GM19043 (cell line): ENCODE results near the gene TMEM186.
"Not testable (repeated sequence)": the region's sequence is repeated elsewhere in the genome, so short reads cannot be mapped to it uniquely, and the experiment has no call there.

Experiments
- ATAC-seq: cut with Tn5 transposase; IDR thresholded peaks from one replicate; pipeline ENCODE4 v1.9.1; 2021; ENCODE audit warnings: low read depth; ENCODE audit not compliant: unreplicated experiment

TMEM186 gene

GRCh38 chr16:8812162-8812843 is 14.9 kb upstream of the TMEM186 start:
- ATAC-seq: no peak

GRCh38 chr16:8808613-8809353 is 11.3 kb upstream of the TMEM186 start:
- ATAC-seq: no peak

GRCh38 chr16:8808009-8808408 is 10.6 kb upstream of the TMEM186 start:
- ATAC-seq: no peak

GRCh38 chr16:8807189-8807588 is 9.8 kb upstream of the TMEM186 start:
- no peak for ATAC-seq

GRCh38 chr16:8806272-8806983 is 9.0 kb upstream of the TMEM186 start:
- no peak for ATAC-seq

GRCh38 chr16:8804313-8804712 is 6.9 kb upstream of the TMEM186 start:
- ATAC-seq: no peak

- ATAC-seq: not testable (repeated sequence)
Measured at GRCh38 chr16:8803733-8804132, 6.3 kb upstream of the TMEM186 start.

GRCh38 chr16:8801701-8802100 is 4.3 kb upstream of the TMEM186 start:
- ATAC-seq: no peak

- ATAC-seq: no peak
Measured at GRCh38 chr16:8798535-8799157, 1.2 kb upstream of the TMEM186 start.

- ATAC-seq: no peak
Measured at GRCh38 chr16:8798174-8798527, 712 bp upstream of the TMEM186 start.

GRCh38 chr16:8796469-8797363 is 723 bp downstream of the TMEM186 start:
- ATAC-seq: no peak

GRCh38 chr16:8795818-8796217 is 1.6 kb downstream of the TMEM186 start:
- no peak for ATAC-seq

GRCh38 chr16:8795091-8795490 is 2.3 kb downstream of the TMEM186 start:
- ATAC-seq: no peak

GRCh38 chr16:8788578-8789172 is 8.8 kb downstream of the TMEM186 start:
- no peak for ATAC-seq

- ATAC-seq: not testable (repeated sequence)
Measured at GRCh38 chr16:8786316-8786715, 11.1 kb downstream of the TMEM186 start.

GRCh38 chr16:8785408-8785807 is 12.0 kb downstream of the TMEM186 start:
- no peak for ATAC-seq

- no peak for ATAC-seq
Measured at GRCh38 chr16:8782673-8783072, 14.8 kb downstream of the TMEM186 start.

- ATAC-seq: no peak
Measured at GRCh38 chr16:8781797-8782196, 15.6 kb downstream of the TMEM186 start.

GRCh38 chr16:8777217-8777616 is 20.2 kb downstream of the TMEM186 start:
- no peak for ATAC-seq

GRCh38 chr16:8776129-8776584 is 21.3 kb downstream of the TMEM186 start:
- ATAC-seq: no peak
